Embryonic facial prominence (tissue), 1 donor: ENCODE data around the gene PFKFB2.

ENCODE experiments used
- DNase-seq: peaks from one replicate; pipeline ENCODE4 v3.0.0-alpha.2; 2016; ENCODE audit errors: extremely low spot score

PFKFB2 gene

DNA sequence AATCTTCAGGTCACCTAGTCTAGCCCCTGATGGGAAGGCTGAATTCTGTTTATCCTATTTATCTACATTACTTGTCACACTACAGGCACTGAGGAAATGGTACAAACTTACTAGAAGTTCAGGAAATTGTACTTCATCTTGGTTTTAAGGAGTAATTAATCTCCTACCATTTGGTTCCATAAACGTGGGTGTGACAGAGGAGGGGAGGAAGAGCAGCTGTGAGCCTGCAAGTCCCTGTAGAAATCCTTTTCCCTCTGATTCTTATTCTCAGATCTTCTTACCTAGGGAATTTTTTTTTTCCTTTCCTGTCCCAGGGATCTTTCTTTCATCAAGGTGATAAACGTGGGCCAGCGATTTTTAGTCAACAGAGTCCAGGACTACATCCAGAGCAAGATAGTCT is 14.1 kb downstream of the PFKFB2 start:
- no peak for DNase-seq

DNA sequence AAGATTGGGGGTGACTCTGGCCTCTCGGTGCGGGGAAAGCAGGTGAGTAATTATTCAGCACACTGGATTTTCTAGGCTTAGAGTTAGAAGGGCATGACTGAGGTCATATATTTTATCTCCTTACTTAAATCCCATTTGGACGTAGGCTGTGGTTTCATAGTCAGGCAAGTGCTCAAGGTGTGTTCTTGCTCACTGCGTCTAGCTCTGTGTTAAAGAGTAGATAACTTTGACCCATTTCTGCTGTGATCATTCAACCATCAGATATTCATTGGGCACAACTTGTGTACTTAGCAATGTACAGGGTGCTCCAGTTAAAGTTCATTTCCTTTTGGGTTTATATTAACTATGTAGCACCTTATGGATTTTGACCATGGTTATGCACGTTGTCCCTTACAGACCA is 14.6 kb downstream of the PFKFB2 start:
- no peak for DNase-seq

DNA sequence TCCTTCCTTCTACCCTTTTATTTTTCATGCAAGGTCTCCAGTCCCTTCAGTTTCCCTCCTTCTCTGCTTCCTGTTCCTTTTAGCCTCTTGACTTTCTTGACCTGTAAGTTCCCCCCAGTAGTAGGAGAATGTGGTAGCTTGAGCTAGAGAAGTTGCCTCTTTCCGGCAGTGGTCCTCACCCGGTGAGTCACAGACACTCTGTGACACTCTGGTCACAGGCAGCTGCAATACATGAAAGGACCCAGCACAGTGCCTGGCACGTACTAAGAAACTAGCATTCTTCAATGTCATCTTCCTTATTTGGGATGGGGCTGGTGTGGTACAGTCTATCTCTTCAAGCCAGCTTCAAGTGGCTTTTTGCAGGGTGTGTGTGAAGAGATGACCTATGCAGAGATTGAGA is 16.0 kb downstream of the PFKFB2 start:
- no peak for DNase-seq

DNA sequence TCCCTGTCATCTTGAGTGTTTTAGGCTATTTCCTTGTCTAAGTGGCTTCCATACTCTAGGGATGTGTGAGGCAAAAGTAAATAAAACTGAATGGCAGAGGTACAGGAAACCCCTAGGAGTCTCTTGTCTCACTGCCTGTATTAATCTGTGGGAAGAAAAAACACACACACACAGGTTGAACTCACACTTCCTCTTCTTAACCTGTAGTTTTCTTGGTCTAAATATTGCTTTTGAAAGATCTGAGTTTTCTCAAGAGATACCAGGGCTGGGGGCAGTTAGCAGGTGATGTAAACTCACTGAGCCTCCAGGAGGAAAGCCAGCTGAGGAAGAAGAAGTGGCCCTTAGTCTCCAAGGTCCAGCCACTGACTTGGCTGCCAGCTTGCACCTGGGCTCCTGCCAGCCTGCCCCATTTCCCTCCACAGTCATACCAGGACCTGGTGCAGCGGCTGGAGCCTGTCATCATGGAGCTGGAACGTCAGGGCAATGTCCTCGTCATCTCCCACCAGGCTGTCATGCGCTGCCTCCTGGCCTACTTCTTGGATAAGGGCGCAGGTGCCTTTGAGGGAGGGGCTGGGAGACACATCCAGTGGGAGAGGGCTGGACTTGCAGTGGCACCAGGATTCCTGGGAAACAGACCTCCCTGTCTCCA is 16.9 kb downstream of the PFKFB2 start:
- no peak for DNase-seq

DNA sequence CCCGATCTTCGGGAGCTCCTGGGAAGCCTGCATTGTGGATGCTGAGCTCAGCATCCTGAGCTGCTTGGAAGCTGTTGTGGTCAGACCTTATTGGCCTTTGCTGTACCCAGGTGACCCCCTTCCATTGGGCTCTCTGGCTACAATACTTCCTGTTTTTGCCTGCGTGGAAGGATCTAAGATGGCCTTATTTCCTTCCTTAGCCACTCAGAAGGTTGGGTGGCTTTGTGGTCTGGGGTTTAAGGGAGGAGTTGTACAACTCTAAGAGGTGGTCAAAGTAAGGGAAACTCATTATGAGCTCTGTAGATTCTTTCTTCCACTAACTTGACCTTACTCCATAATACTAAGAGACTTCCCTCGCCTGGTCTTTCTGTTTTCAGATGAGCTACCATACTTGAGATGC is 17.7 kb downstream of the PFKFB2 start:
- DNase-seq: no peak

DNA sequence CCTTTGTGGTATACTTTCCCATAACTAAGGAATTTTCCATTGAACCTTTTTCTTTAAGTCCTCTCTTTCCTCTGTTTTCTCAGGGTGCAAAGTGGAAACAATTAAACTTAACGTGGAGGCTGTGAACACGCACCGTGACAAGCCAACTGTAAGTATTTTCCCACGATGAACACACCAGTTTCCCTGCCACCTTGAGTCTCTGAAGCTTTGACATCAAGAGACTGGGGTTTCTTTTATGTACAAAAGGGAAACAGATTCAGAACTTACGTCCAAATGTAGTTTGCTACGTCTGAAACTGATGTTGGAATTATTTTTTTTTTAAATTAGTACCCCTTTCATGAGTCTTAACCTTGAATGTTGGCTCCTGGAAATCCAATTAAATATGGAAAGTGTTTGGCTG is 18.4 kb downstream of the PFKFB2 start:
- DNase-seq: no peak

DNA sequence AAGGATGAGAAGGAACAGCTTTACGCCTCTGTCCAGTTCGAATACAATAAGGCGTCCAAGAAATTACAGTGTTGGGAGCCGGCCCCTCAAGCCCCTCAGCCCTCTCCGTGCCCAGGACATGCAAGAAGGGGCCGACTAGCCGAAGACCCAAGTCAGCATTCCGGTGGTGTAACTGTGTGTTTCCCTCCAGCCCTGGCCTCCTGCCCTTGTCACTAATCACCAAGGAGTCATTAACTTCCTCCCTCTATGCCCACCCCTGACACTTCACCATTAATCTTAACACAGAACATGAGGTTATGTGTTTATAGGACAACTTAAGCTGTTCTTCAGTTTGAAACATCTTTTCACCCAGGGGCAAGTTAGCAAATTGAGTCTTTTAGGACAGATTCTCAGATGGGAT is 19.2 kb downstream of the PFKFB2 start:
- DNase-seq: no peak

DNA sequence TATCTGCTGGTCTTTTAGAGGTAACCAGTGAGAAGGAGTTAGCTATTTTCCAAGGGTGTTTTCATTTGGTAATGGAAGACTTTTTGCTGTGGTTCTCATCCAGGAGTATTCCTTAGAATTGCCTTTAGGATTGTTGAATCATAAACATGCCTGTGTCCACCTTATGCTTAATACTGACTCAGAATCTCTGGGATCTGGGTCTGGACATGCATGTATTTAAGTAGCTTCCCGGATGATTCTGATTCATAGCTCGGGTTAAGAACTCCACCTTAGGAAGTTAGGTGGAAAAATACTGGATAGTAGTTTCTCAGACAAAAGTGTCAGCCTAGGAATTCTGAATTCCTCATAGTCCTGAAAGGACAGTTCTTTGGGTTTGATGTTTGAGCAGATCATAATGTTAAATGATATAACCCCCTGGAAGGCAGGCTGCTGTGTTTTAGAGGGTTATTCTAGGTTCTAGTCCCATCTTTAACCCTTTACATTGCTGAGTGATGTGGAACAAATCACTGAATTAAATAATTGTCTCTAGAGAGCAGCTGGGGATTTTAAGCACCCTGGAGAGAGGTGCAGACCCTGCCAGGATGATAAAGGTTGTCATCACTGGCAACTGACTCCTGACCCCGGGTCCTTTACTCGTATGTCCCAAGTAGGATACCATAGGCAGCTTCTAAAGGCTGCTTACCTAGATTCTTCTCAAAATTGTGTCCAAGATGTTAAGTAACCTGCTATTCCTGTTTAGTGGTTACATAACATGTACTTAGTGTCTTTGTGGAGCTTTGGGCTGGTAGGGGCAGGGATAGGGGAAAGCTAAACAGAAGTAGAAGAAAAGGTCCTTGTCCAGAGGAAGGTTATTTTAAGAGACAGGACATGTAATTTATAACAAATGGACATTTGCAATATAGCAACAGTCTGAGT is 21.1 kb downstream of the PFKFB2 start:
- no peak for DNase-seq

DNA sequence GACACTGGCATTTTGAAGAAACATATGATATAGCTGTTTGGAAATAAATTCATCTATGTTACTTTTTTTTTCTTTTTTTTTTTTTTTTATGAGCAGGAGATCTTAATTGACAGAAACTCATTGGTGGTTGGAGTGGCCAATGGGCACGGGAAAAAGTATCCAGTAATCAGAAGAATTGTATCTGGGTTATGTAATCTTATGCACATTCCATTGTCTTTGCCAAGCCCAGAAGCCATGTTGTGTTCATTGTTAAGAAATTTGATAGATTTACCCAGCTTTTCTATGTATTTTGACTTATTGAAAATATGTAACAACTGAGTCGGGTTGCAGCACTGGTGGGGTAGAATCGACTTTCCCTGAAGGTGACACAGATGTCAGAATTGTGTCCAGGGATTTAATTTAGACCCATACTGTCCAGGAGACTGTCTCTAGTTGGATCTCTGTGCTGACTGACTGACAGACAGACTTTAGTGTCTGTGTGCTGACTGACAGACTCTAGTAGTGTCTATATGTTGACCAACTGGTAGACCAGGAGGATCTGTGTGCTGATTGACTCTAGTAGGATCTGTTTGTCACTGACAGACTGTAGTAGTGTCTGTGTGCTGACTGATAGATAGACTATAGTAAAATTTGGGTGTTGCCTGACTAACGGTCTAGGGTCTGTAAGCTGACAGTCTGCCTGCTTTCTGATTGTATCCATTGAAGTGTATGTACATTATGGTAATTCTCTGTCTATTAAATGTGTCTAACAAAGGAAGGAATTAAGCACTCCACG is 23.3 kb downstream of the PFKFB2 start:
- no peak for DNase-seq

DNA sequence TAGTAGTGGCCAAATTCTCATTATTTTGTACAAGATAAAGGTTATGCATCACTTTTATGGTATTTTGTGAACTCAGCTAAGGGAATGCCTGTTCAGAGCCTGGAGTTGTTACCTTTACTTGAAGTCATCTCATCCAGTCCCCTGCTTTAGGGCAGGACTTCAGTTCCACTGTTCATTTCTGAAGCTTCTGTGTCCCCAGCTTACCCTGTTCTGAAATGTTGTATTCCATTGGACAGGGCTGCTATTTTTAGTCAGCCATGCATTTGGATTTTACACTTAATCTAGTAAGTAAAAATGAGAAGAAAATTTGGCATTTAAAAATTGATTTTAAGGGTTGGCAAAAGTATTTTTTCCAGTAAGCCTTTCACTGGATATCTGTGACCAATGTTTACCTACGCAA is 23.9 kb downstream of the PFKFB2 start:
- no peak for DNase-seq

DNA sequence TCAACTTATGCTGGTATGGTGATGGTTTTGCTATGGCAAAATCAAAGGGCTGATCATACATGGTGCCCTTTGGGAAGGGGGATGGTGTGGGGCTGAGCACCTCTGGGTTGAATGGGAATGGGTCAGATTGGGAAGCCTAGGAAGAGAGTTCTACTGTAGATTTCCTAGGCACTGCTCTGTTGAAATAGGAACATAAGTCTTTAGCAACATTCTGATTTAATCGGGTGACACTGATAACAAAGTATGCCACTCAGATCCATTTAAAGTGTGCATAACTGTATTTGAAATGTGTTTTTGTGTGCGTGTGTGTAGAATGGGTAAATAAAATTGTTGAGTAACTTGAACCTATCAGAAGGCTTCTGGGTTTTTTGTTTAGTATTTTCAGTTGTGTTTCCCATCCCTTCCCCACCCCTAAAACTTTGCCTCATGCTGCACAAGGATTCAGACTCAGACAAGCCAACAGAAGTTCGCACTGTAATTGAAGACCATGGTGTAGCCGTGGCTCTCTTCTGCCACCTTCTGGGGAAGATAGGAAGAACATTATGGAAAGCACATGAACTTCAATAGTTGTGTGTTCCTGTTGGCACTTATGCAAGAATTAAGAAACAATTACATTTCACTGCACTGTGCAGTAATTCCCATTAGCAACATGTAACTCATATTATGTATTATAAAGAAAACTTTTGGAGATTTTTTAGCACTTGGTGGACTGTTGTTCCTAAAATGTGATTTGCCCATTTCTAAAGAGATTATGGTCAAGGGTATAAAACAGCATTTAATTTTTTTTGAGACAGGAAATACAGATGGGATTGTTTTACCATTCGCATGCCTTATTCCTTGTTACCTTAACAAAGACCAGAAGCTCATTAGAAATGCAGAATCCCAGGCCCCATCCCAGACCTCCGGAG is 24.6 kb downstream of the PFKFB2 start:
- peak; percentile 44 for DNase-seq

DNA sequence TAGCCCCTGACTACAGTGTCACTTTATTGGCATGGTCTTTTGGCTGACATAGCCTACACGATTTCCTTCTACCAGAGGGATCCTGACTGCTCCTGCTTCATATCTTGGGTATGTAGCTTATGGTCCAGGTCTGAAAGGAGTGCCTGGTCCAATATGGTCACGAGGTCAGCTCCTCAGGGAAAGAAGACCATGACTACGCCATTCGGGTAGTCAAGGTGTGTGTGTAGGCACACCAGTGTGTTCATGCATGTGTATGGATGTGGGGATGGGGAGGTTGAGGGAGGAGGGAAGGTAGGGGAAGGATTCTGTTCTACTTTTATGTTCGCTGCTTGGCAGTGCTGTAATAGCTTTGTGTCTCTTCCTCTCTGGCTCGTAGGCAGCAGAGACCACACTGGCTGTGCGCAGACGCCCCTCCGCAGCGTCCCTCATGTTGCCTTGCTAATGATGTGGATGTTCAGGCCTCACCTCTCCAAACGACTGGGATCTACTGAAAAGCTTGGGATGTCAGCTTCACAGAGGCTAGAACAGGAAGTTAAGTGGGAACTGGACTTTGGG is 25.6 kb downstream of the PFKFB2 start:
- no peak for DNase-seq

DNA sequence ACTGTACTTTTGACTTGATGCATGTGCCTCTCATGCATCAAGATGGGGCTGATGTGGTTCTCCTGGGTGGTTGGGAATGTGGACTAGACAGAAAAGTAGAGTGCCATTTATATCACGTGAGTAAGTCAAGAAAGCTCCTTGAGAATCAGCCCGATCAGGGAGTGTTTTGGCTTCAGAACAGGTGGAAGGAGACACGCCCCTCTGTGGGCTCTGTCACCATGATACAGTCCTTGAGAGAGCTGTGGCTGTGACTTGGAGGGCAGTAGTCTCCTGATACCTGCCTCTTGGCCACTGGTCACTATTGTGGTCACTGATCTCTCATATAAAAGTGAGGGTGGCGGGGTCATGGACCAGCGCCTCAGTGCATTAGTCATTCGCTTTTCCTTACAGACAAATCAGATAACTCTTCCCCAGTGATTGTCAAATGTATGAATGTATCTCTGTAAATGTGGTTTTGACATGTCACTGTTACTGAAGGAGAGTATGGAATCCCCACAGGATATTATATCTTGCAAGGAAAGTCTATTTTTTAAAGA is 26.7 kb downstream of the PFKFB2 start:
- no peak for DNase-seq

DNA sequence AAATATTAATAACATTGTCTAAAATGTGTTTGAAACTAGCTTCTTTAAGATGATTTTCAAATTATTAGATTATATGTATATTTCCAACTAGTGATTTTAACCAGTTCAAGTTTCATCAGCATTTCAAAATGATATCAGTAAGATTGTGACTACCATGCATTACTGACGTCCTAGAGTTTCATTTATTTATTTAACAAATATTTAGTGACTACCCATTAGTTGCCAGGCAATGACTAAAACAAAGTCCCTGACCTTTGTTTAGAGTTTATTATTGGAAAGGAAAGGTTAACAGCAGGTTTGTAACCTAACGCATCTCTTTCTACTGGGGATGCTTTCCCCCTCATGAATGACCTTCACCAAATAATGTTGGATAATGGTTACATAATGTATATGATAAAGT is 28.0 kb downstream of the PFKFB2 start:
- DNase-seq: no peak

DNA sequence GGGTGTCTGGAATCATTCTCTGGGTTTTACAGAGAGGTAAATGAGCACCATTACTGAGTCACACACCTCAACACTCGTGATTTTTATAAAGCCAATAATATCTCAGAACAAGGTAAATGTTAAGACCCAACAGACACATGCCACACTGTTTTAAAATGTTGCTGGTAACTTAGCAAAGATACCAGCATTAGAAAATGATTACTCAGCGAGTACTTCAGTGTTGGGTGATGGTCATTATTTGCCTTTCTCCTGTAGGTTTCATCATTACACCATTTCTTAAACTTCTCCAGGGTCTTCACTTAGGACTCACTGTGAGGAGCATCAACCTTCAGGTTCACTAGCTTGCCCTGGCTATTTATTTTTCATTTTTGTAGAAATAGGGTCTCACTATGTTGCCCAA is 28.7 kb downstream of the PFKFB2 start:
- no peak for DNase-seq

DNA sequence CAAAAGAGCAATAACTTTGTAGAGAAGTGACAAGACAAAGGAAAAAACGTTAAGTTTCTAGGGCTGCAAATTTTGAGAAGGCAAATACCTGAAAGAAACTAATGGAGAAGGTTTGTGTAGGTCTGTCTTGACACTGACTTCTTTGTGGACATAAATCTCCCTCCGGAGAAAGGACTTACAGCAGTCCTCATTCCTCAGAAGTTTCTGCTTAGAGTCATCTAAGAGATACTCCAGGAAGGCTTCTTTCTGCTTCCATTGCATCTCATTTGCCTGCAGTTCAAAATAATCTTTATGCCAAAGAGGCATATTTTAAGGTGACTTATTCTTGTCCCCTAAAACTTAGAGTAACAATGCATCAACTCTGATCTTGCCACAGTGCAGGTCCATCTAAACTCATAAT is 31.2 kb downstream of the PFKFB2 start:
- DNase-seq: no peak

DNA sequence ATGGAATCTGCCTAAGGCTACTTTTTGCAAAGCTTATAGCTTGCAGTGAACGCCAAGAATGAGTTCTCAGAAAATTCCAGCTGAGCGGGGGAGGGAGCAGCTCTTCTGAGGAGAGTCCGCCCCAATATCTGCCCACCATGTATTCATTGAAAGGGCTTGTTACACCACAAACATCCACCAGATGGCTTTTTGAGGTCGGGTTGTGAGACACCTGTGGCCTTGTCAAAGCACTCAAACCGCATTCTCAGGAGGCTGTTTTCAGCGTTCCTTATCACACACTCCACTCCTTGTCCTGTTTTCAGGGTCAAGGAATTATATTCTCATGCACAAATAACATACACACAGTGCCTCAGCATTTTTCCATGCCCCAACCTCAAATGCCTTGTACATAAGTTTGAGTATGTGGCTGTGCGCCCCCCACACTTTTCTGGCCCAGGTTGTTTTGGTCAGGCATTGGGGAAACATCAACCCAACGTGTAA is 31.7 kb downstream of the PFKFB2 start:
- no peak for DNase-seq

DNA sequence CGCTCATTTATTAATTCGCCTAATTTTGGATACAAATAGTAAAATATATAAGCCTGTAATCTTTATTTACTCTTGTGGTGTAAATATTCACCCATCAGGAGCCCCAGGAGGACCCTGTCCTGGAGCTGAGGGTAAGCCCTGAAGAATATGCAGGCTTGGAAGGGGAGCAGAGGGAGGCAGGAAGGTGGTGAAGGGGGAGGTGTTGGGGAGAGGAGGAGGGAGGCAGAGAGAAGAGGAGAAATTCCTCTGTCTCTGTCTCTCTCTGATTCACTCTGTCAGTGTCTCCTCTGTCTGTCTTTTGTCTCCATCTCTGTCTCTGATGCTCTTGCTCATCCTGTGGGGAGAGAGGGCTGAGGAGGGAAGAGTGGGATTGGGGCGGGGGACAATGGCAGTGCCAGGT is 32.8 kb downstream of the PFKFB2 start:
- DNase-seq: no peak

DNA sequence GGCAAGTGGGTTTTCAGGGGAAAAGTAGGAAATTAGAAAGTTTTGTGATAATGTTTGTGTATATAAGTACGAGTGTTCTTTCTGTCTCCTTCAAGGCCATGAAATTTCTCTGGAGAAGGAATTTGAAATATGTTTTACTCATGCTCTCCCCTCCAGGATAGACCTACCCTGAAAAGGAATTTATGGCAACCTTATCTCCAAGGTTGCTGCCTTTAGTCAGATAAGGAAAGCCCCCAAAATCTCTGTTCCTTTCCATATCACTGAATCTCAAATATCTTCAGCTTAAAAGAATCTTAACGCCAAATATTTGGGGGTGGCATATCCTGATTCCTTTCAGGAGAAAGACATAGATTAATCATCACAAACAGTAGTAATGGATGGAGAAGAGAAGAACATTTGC is 35.1 kb downstream of the PFKFB2 start:
- no peak for DNase-seq

DNA sequence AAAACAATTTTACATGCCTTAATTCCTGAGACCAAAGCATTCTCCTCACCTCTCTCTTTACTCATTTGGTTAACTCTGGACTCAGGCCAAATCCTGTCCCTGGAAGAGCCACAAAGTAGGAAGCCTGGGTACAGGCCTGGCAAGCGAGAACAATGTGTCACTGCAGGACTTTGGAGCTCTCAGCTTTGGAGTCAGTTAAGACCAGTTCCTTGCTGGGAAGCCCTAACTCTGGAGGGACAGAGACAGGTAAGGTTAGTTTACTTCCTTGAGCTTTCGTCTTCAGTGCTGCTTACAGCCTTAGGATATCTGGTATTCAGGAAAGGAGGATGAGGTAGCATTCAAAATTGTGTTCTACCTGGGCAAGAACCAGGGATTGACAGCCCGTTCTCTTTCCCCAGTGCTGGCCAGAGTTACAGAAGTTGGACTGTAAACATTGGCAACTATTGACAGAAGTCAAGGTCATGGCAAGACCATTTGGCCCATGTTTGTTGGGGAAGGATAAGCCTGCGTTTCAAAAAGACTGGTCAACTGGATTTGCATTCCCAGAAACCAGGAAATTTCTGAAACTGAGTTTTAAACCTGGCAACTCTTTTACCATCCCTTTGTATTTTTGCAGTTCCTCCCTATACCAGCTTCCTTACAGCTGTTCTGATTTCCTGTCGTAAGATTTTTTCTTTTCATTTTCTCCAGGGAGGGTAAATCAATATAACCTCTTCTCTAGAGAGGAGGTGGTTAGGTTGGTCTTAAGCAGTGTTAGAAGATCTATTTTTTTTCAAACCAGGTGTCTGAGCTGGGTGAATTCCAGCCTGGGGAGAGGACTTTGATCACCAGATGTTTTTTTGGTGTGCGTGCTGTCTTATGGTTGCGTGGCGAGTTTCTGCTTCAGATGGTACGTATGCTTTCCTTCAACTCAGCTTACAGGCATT is 35.9 kb downstream of the PFKFB2 start, which contains the start of gene C4BPB:
Gene C4BPB (plus strand): TSS at position 160 of the 926 bp plus-strand sequence. CDS start 672 bp downstream, at position 832.
- DNase-seq: no peak
